GM18520 (cell line): ENCODE data around the gene KCNK17.

Experiments
- ATAC-seq: cut with Tn5 transposase; IDR thresholded peaks from one replicate; pipeline ENCODE4 v1.9.1; 2021; ENCODE audit not compliant: unreplicated experiment

Gene KCNK17

GRCh38 chr6:39314273-39314795 lies at the start of gene KCNK17:
Gene KCNK17, minus strand, starts transcription at chr6:39314419. Its CDS starts 99 bp downstream, at chr6:39314320.
- no peak for ATAC-seq

- ATAC-seq = no peak
Observed at GRCh38 chr6:39363280-39363679, 49.1 kb upstream of the KCNK17 start.

GRCh38 chr6:39362487-39362865 lies 48.3 kb upstream of the KCNK17 start:
- no peak for ATAC-seq

- ATAC-seq = peak; percentile 43
Observed at GRCh38 chr6:39361657-39362486, 47.7 kb upstream of the KCNK17 start.

- ATAC-seq = no peak
Observed at GRCh38 chr6:39360378-39360777, 46.2 kb upstream of the KCNK17 start.

GRCh38 chr6:39357998-39358686 lies 43.9 kb upstream of the KCNK17 start:
- no peak for ATAC-seq

GRCh38 chr6:39353698-39354315 lies 39.6 kb upstream of the KCNK17 start:
- ATAC-seq = no peak

- ATAC-seq = no peak
Observed at GRCh38 chr6:39350723-39351505, 36.7 kb upstream of the KCNK17 start.

GRCh38 chr6:39348740-39349139 lies 34.5 kb upstream of the KCNK17 start:
- ATAC-seq = no peak

GRCh38 chr6:39347906-39348585 lies 33.8 kb upstream of the KCNK17 start:
- ATAC-seq = no peak

GRCh38 chr6:39347206-39347605 lies 33.0 kb upstream of the KCNK17 start:
- no peak for ATAC-seq

GRCh38 chr6:39344821-39345280 lies 30.6 kb upstream of the KCNK17 start:
- ATAC-seq = no peak

- no peak for ATAC-seq
Observed at GRCh38 chr6:39343396-39343870, 29.2 kb upstream of the KCNK17 start.

- ATAC-seq = no peak
Observed at GRCh38 chr6:39342692-39343395, 28.6 kb upstream of the KCNK17 start.

GRCh38 chr6:39341937-39342336 lies 27.7 kb upstream of the KCNK17 start:
- ATAC-seq = no peak

- no peak for ATAC-seq
Observed at GRCh38 chr6:39341352-39341751, 27.1 kb upstream of the KCNK17 start.

- no peak for ATAC-seq
Observed at GRCh38 chr6:39339868-39340550, 25.8 kb upstream of the KCNK17 start.

GRCh38 chr6:39339096-39339867 lies 25.1 kb upstream of the KCNK17 start:
- ATAC-seq = no peak
